GM15510 (cell line): Measurements from ENCODE around the gene NCAM1.

ENCODE experiments used
- POLR2A ChIP-seq: IDR thresholded peaks from 3 replicates; pipeline ENCODE4 v1.6.1; 2011; ENCODE audit warnings: borderline replicate concordance; ENCODE audit not compliant: insufficient read length; ENCODE audit errors: extremely low read depth

The NCAM1 gene

GRCh38 chr11:113269096-113269495, 307.9 kb downstream of the NCAM1 start:
- TF ChIP-seq POLR2A, result no peak

- no peak for TF ChIP-seq POLR2A
Measured at GRCh38 chr11:113269636-113270035, 308.4 kb downstream of the NCAM1 start.

- TF ChIP-seq POLR2A, result no peak
Measured at GRCh38 chr11:113270080-113270479, 308.9 kb downstream of the NCAM1 start.

DNA sequence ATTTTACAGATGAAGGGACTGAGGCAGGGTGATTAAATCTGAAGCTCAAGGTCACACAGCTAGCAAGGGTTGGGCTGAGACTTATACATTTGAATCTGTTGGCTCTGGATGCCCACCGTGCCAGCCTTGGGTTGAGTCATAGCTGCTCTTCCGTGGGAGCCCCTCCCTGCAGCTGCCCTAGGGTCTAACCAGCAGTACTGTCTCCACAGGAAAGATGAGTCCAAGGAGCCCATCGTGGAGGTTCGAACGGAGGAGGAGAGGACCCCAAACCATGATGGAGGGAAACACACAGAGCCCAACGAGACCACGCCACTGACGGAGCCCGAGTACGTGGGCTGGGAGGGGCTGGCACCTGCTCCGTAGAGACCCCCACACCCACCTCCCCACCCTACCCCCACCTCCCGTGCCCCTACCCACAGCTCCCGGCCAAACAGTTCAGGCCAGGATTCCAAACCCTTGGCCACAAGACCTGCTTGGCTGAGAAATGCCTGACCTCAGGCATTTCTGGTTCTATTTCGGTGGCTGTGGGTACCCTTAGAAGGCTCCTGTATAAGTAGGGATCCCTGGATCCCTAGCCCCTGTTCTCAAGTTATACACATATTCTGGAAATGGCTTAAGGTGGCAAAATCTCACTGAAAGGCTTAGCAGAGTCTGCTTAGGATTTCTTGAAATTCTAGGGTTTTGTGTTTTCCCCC, 310.5 kb downstream of the NCAM1 start:
- TF ChIP-seq POLR2A, result no peak

DNA sequence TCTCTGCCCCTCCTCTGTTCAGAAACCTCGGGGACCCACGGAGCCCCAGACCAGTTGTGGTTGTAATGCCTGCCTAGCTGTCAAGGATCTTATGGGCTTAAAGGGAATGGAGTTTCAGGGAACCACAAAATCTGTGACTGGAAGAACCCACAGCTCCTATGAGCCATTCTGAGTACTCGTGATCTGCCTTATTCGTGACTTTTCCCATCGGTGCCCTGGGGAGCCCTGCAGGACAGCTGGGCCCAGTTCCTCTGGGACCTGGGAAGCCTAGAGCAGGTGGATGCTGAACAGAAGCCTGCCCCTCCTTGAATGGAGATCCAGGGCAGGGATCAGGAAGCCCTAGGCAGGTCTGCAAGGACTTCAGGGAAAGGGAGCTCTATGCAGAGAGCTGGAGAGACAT, 311.1 kb downstream of the NCAM1 start:
- TF ChIP-seq POLR2A, result no peak

GRCh38 chr11:113272927-113273615, 311.9 kb downstream of the NCAM1 start:
- TF ChIP-seq POLR2A, result no peak

GRCh38 chr11:113273720-113274119, 312.5 kb downstream of the NCAM1 start:
- no peak for TF ChIP-seq POLR2A

GRCh38 chr11:113274713-113275582, 313.7 kb downstream of the NCAM1 start:
- no peak for TF ChIP-seq POLR2A

- TF ChIP-seq POLR2A, result no peak
Measured at GRCh38 chr11:113275602-113276001, 314.4 kb downstream of the NCAM1 start.

- TF ChIP-seq POLR2A, result no peak
Measured at GRCh38 chr11:113276466-113276865, 315.2 kb downstream of the NCAM1 start.

- TF ChIP-seq POLR2A, result no peak
Measured at GRCh38 chr11:113277907-113278306, 316.7 kb downstream of the NCAM1 start.

DNA sequence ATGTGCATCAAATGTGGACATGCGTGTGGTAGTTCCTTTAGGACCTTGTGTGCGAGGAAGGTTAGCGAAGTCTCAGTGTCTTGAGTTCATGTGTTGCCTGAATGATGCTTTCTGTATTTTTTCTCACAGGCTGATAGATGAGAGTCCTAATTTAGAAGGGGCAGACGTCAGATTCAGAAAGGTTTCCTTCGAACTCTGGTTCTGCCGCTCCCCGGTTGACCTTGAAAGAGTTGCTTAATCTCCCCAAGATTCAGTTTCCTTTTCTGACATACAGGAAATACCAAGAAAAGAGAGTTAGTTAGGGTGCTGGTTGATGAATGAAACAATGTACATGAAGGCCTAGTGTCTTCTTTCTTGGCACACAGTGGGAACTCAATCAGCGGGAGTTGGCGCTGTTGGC, 317.3 kb downstream of the NCAM1 start:
- TF ChIP-seq POLR2A, result no peak

DNA sequence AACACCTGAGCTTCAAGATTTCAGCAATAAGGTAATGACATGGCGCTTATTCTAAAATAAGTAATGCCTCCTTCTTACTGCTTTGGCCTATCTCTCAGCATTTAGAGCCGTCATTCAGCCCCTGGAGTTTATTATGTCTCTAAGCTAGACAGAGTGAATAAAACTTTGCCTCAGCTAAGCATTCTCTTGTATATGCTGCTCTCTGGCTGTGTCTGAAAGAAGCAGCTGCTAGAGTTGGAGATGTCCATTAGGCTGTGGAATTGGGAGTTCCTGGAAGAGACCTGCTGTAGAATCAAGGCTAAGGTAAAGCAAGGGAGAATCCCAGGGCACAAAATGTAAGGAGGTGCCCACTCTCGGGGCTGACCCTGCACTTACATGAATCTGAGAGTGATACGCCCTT, 317.7 kb downstream of the NCAM1 start:
- TF ChIP-seq POLR2A, result no peak

DNA sequence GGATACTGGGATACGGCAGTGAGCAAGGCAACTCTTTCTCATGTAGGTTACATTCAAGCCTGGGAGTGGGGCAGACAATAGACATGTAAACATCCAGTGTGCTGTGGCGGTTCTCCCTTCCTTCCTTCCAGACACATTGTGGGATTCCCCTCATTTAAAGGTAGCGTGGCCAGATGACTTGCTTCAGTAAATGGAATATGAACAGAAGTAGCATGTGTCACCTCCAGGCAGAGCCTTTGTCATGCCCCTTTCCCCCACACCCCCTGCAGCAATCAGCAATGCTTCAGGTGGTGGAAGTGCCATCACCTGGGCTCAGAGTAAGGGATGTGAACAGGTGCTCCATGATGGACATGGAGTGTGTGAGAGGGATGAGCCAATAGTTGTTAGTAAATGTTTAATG, 318.4 kb downstream of the NCAM1 start:
- TF ChIP-seq POLR2A, result no peak

GRCh38 chr11:113281052-113281725, 320.0 kb downstream of the NCAM1 start:
- TF ChIP-seq POLR2A, result no peak
